DND-41 (cell line): ENCODE results near the gene LPAR5.

ENCODE experiments used
- ATAC-seq: fragments of 200-7000 bp; cut with Tn5 transposase; 3 replicates; pipeline ENCODE4 v1.9.1; 2021; ENCODE audit warnings: low read depth; ENCODE audit not compliant: insufficient read depth
- DNase-seq: peaks from one replicate; pipeline ENCODE4 v3.0.0-alpha.2; 2020
- H2AFZ ChIP-seq: 2 replicates; pipeline ENCODE4 v1.6.0; 2012; ENCODE audit warnings: low read depth, low read length
- H3K27ac ChIP-seq: 2 replicates; pipeline ENCODE4 v1.5.1; 2012; ENCODE audit warnings: low read length, inconsistent platforms
- H3K27me3 ChIP-seq: fragments of 200-600 bp; sonication (generic); 2 replicates; pipeline ENCODE4 v1.6.0; 2012; ENCODE audit warnings: low read length, mild to moderate bottlenecking, inconsistent platforms; ENCODE audit not compliant: insufficient read depth, poor library complexity
- H3K36me3 ChIP-seq: 2 replicates; pipeline ENCODE4 v1.5.1; 2012; ENCODE audit warnings: low read length, inconsistent platforms; ENCODE audit not compliant: insufficient read depth
- H3K4me1 ChIP-seq: 2 replicates; pipeline ENCODE4 v1.5.1; 2012; ENCODE audit warnings: mild to moderate bottlenecking, low read length; ENCODE audit not compliant: insufficient read depth
- H3K4me2 ChIP-seq: 2 replicates; pipeline ENCODE4 v1.6.0; 2012; ENCODE audit warnings: mild to moderate bottlenecking, moderate library complexity, low read length, inconsistent platforms; ENCODE audit not compliant: insufficient read depth
- H3K4me3 ChIP-seq, 2 experiments: fragments of 200-600 bp in 1 of 2; shearing (Covaris generic) in 1 of 2; 2 replicates each; pipeline ENCODE4 v1.5.1; 2012 to 2016; ENCODE audit warnings: inconsistent platforms in 2 of 2, low read length in 2 of 2, mild to moderate bottlenecking in 2 of 2, low read depth in 1 of 2, moderate library complexity in 1 of 2
- H3K79me2 ChIP-seq: 2 replicates; pipeline ENCODE4 v1.6.0; 2012; ENCODE audit warnings: low read length, inconsistent platforms; ENCODE audit not compliant: insufficient read depth
- H3K9ac ChIP-seq: 2 replicates; pipeline ENCODE4 v1.6.0; 2012; ENCODE audit warnings: low read depth, mild to moderate bottlenecking, inconsistent platforms, low read length, moderate library complexity
- H3K9me3 ChIP-seq: 2 replicates; pipeline ENCODE4 v1.5.1; 2012; ENCODE audit warnings: low read length, moderate library complexity, mild to moderate bottlenecking, inconsistent platforms; ENCODE audit not compliant: insufficient read depth, severe bottlenecking
- H4K20me1 ChIP-seq: 2 replicates; pipeline ENCODE4 v1.6.0; 2012; ENCODE audit warnings: low read length; ENCODE audit not compliant: insufficient read depth
- EZH2 ChIP-seq: IDR thresholded peaks from 3 replicates; pipeline ENCODE4 v1.6.1; 2012; ENCODE audit warnings: borderline replicate concordance, low read depth, mild to moderate bottlenecking, moderate library complexity, low read length, inconsistent platforms; ENCODE audit not compliant: severe bottlenecking
- TF ChIP-seq, protein P1 (sequence below): IDR thresholded peaks from 2 replicates; pipeline ENCODE4 v1.5.1; 2012; ENCODE audit warnings: borderline replicate concordance, low read length, moderate library complexity, mild to moderate bottlenecking; ENCODE audit not compliant: poor library complexity, severe bottlenecking; ENCODE audit errors: extremely low read depth

Gene LPAR5

DNA sequence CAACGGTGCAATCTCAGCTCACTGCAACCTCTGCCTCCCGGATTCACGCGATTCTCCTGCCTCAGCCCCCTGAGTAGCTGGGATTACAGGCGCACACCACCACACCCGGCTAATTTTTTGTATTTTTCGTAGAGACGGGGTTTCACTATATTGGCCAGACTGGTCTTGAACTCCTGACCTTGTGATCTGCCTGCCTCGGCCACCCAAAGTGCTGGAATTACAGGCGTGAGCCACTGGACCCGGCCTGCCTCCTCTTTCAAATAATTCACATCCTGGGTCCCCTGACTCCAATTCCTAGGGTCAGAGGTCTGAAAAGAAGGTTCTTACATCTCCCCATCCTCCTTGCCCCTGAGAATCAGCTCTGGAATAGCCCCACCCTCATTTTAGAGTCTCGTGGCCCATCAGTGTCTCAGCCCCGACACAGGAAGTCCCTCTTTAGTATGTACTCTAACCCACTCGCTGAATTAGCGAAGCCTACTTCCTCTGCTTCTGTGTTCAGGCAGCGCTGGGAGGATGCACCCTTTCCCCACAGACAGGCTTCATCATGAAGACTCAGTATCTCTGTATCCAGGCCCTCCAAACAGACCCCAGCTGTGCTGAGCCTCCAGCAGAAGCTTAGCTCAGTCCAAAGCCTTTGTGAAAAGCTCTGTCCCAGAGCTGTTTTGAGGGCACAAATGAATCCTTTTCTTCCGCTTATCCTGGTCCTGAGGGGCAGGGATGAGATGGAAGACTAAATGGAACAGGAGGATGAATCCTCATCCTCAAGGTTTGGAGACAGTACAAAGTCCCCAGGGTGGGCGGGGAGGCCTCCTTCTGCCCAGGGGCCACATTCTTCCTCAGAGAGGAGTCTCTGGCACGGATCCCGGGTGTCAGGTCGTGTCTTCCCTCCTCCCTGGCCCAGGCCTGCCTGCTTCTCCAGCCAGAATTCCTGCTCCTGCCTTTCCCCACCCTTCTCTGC is 3.5 kb downstream of the LPAR5 start:
- H3K27me3 ChIP-seq = no peaks in the 10 kb centered on the region
- H3K27ac ChIP-seq = peak overlapping the region; percentile 68
- H3K4me2 ChIP-seq = peak overlapping the region; percentile 37
- H3K4me3 ChIP-seq = no peak overlapping the region
- no peak for TF ChIP-seq EZH2
- TF ChIP-seq, protein P1, sequence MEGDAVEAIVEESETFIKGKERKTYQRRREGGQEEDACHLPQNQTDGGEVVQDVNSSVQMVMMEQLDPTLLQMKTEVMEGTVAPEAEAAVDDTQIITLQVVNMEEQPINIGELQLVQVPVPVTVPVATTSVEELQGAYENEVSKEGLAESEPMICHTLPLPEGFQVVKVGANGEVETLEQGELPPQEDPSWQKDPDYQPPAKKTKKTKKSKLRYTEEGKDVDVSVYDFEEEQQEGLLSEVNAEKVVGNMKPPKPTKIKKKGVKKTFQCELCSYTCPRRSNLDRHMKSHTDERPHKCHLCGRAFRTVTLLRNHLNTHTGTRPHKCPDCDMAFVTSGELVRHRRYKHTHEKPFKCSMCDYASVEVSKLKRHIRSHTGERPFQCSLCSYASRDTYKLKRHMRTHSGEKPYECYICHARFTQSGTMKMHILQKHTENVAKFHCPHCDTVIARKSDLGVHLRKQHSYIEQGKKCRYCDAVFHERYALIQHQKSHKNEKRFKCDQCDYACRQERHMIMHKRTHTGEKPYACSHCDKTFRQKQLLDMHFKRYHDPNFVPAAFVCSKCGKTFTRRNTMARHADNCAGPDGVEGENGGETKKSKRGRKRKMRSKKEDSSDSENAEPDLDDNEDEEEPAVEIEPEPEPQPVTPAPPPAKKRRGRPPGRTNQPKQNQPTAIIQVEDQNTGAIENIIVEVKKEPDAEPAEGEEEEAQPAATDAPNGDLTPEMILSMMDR = no peak
- H3K9me3 ChIP-seq = no peaks in the 10 kb centered on the region
- ATAC-seq = peak; percentile 93
- H3K4me1 ChIP-seq = peaks cover 47% of the 10 kb centered on the region
- H4K20me1 ChIP-seq = peaks cover 3% of the 10 kb centered on the region; the same call in 1 of the 2 replicates
- peak; percentile 80 for DNase-seq
- peak overlapping the region; percentile 26 for H3K9ac ChIP-seq
- H3K36me3 ChIP-seq = no peaks in the 10 kb centered on the region
- peak overlapping the region; percentile 73 for H2AFZ ChIP-seq
- no peaks in the 10 kb centered on the region for H3K79me2 ChIP-seq

DNA sequence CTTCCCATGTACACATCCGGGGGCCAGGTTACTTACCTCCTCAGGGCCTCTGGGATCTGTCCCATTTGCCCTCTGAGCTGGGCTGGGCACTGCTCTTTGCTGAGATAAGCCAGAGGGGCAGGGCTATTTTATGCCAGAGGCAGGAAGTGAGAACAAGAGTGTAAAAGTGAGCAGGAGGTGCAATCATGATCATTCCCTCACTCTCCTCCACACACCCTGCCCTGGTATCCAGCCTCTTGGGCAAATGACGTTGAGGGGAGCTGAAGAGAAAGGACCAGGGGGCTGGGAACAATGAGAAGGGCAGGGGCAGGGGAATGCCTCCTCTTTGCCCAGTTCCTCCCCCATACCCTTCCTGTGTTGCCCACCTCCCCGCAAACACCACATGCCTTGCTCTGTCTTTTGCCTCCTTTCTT is 4.2 kb downstream of the LPAR5 start:
- Histone ChIP-seq H3K4me1 (peaks cover 50% of the 10 kb centered on the region), H3K4me3 (no peak overlapping the region), H3K27ac (peak overlapping the region; percentile 60; the same call in 1 of the 2 replicates), H2AFZ (peak overlapping the region; percentile 73), H3K4me2 (no peak overlapping the region), H3K9ac (no peak overlapping the region), H4K20me1 (peaks cover 3% of the 10 kb centered on the region; the same call in 1 of the 2 replicates), H3K36me3 (no peaks in the 10 kb centered on the region), H3K9me3 (no peaks in the 10 kb centered on the region), H3K27me3 (no peaks in the 10 kb centered on the region), H3K79me2 (no peaks in the 10 kb centered on the region)
- DNase-seq = no peak
- ATAC-seq = no peak
- TF ChIP-seq, protein P1 = no peak
- no peak for TF ChIP-seq EZH2

DNA sequence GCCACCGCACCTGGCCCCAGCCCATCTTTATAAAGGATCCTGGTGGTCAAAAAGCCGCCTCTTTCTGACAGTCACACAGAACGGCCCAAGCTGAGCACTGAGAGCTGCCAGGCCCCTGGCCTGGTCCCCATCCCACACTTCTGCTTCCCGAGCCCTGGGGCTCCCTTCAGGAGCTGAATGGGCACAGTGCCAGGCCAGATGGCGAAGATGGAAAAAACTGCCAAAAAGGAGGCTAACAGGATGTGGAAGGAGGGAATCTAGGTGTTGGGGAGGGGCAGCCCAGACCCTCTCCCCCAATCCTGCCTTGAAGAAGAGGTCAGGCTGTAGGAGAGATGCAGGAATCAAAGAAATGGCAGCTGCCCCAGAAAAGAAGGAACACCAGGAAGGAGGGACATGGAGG is 5.0 kb downstream of the LPAR5 start:
- no peak for DNase-seq
- Histone ChIP-seq H3K9me3 (no peaks in the 10 kb centered on the region), H3K4me2 (no peak overlapping the region), H3K36me3 (no peaks in the 10 kb centered on the region), H3K9ac (no peak overlapping the region), H3K27me3 (no peaks in the 10 kb centered on the region), H2AFZ (no peak overlapping the region), H4K20me1 (no peaks in the 10 kb centered on the region), H3K4me1 (peaks cover 43% of the 10 kb centered on the region), H3K4me3 (no peak overlapping the region), H3K79me2 (no peaks in the 10 kb centered on the region), H3K27ac (no peak overlapping the region)
- ATAC-seq = no peak
- TF ChIP-seq, protein P1 = no peak
- TF ChIP-seq EZH2 = no peak
